AG04450 (cell line): ENCODE measurements around the gene LBX2. TPM values are rescaled to one million over a fixed set of nuclear protein-coding genes. Genes with fewer than 3 reads are reported as not detected.

Experiments used
- CTCF ChIA-PET: fragments of 300-600, 350-600 bp; formaldehyde crosslinking; extraction: SDS; loops from one replicate; lab custom pipeline; 2022; ENCODE audit warnings: antibody characterized with exemption, inconsistent platforms; lab: Charles Lee
- POLR2A ChIA-PET: fragments of 350-600 bp; formaldehyde crosslinking; extraction: SDS; loops from one replicate; lab custom pipeline; 2021; ENCODE audit warnings: antibody characterized with exemption, inconsistent platforms; lab: Yijun Ruan, JAX
- DNase-seq: peaks from one replicate; pipeline ENCODE4 v3.0.0-alpha.2; 2011; ENCODE audit warnings: low read depth, low spot score
- H3K27ac ChIP-seq: one replicate; pipeline ENCODE4 v1.5.1; 2012; ENCODE audit warnings: low read depth, low read length, control low read depth
- H3K27me3 ChIP-seq: one replicate; pipeline ENCODE4 v1.6.0; 2012; ENCODE audit warnings: low read length; ENCODE audit not compliant: control insufficient read depth, insufficient read depth
- H3K4me3 ChIP-seq: 2 replicates; pipeline ENCODE4 v1.5.1; 2011; ENCODE audit warnings: mild to moderate bottlenecking, low read depth, low read length, control low read depth
- H3K9me3 ChIP-seq: 2 replicates; pipeline ENCODE4 v1.5.1; 2012; ENCODE audit warnings: low read length; ENCODE audit not compliant: control insufficient read depth, insufficient read depth
- CTCF ChIP-seq: IDR thresholded peaks from 2 replicates; pipeline ENCODE4 v1.5.1; 2011; ENCODE audit warnings: low read depth, low read length, control low read depth, inconsistent platforms
- polyA plus RNA-seq: library from polyadenylated mRNA; depleted of rRNA; stranded (reverse); fragments of >200 nt; gene quantifications from 2 replicates; pipeline ENCODE4 v1.2.3, GENCODE V29; 2011

The LBX2 gene
- polyA plus RNA-seq, 1 experiment = 0.86 TPM

GRCh38 chr2:74510272-74510671 is 10.9 kb upstream of the LBX2 start:
- TF ChIP-seq CTCF = no peak
- Histone ChIP-seq H3K4me3 (no peak overlapping the region), H3K27me3 (peaks cover 46% of the 10 kb centered on the region), H3K27ac (no peak overlapping the region), H3K9me3 (peaks cover 6% of the 10 kb centered on the region; the same call in 1 of the 2 replicates)
- ChIA-PET CTCF (no interaction called here), POLR2A (interaction anchor here (0.5 to 0.8 kb wide), 2 partner anchors 16 kb away, joined by 6 to 8 read pairs; partner anchors contain the start of gene DQX1)
- no peak for DNase-seq

- ChIA-PET POLR2A (interaction anchor here (0.7 kb wide), 1 partner anchor 50 kb away, joined by 3 read pairs; the partner anchor contains the start of gene WBP1), CTCF (interaction anchor here (1.1 kb wide), 1 partner anchor 12 kb away, joined by 5 read pairs; no protein-coding TSS in a partner anchor)
Measured at GRCh38 chr2:74507926-74508520, 8.6 kb upstream of the LBX2 start.

GRCh38 chr2:74507145-74507925 is 7.9 kb upstream of the LBX2 start, which contains the start of gene PCGF1:
TSS of gene PCGF1 (minus strand) at chr2:74507695. CDS start at chr2:74507668, 27 bp downstream.
- peak; percentile 47 for TF ChIP-seq CTCF
- POLR2A ChIA-PET = interaction anchor here (0.7 to 1.0 kb wide), 2 partner anchors 49 to 115 kb away, joined by 3 read pairs; partner anchors contain the start of gene WBP1
- H3K27ac ChIP-seq = peak within 1 kb of the TSS; percentile 99
- peak within 1 kb of the TSS; percentile 100 for H3K4me3 ChIP-seq
- H3K9me3 ChIP-seq = no peaks in the 10 kb centered on the region; the same call in 1 of the 2 replicates
- peaks cover 22% of the 10 kb centered on the region for H3K27me3 ChIP-seq
- DNase-seq = peak; percentile 92
- CTCF ChIA-PET = interaction anchor here (1.1 to 1.4 kb wide), 3 partner anchors 13 to 81 kb away, joined by 4 to 7 read pairs (median 5); no protein-coding TSS in a partner anchor

More at GRCh38 chr2:74507926-74508520, 8.6 kb upstream of the LBX2 start:
- peak overlapping the region; percentile 99 for H3K27ac ChIP-seq
- peaks cover 5% of the 10 kb centered on the region; the same call in 1 of the 2 replicates for H3K9me3 ChIP-seq
- H3K4me3 ChIP-seq = peak overlapping the region; percentile 100
- no peak for DNase-seq
- TF ChIP-seq CTCF = no peak
- peaks cover 25% of the 10 kb centered on the region for H3K27me3 ChIP-seq

- Histone ChIP-seq H3K27ac (no peak overlapping the region), H3K4me3 (peak overlapping the region; percentile 35), H3K9me3 (no peaks in the 10 kb centered on the region; the same call in 1 of the 2 replicates), H3K27me3 (peaks cover 15% of the 10 kb centered on the region)
- ChIA-PET CTCF (interaction anchor here (1.4 to 2.7 kb wide), 2 partner anchors 23 to 79 kb away, joined by 4 to 11 read pairs; partner anchors contain the start of genes CCDC142 and TTC31), POLR2A (interaction anchor here (0.6 to 2.7 kb wide), 2 partner anchors 23 to 68 kb away, joined by 3 to 8 read pairs; partner anchors contain the start of genes CCDC142 and TTC31)
- no peak for TF ChIP-seq CTCF
- no peak for DNase-seq
Measured at GRCh38 chr2:74505448-74506246, 6.2 kb upstream of the LBX2 start.
